ENCODE data around the gene RAB11FIP4. TPM values are rescaled to one million over a fixed set of nuclear protein-coding genes. Genes with fewer than 3 reads are reported as not detected.

RAB11FIP4 gene
- total and polyA plus RNA-seq, 2 donors (not counting 1 experiment from before 2014, with no cell fraction given), result 17.0 to 70.5 TPM

DNA sequence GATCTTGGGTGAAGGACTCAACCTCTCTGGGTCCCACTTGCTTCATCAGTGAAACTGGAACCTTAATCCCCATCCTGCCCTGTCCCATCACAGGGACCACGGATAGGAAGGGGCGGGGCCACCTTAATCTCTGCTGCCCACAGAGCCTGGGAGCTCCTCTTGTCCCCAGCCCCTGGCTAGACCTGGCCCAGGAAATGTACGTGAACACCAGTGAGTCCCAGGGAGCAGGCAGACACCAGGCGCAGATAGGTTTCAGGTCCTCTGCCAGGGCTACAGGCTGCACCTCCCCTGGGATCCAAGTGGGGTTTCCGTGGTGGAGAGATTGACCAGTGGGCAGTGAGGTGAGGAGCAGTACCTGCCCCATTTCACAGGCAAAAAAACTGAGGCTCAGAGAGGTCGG is 21.0 kb downstream of the RAB11FIP4 start:
- DNase-seq, result no peak
- Histone ChIP-seq H3K4me3 (ENCODE audit: control extremely low read depth in 1 of 5, extremely low read depth in 1 of 5, insufficient read depth in 1 of 5, low read depth in 2 of 5, low read length in 4 of 5) (no peak overlapping the region), H3K27me3 (replicated peaks in 1 of 4; ENCODE audit: control extremely low read depth in 1 of 4, control insufficient read depth in 3 of 4, insufficient read depth in 4 of 4, low read length in 3 of 4) (no peaks in the 10 kb centered on the region), H3K4me2 (replicated peaks; ENCODE audit: low read depth, low read length, poor library complexity, severe bottlenecking) (no peak overlapping the region), H3K4me1 (ENCODE audit: control insufficient read depth in 2 of 2, insufficient read depth in 2 of 2, low read length in 2 of 2) (peaks cover 9% of the 10 kb centered on the region in 2 donors), H3K36me3 (replicated peaks in 1 of 2; ENCODE audit: control extremely low read depth in 1 of 2, control insufficient read depth in 1 of 2, extremely low read depth in 1 of 2, insufficient read depth in 2 of 2, low read length in 1 of 2) (no peaks in the 10 kb centered on the region), H3K79me2 (ENCODE audit: control insufficient read depth, insufficient read depth, low read length) (no peaks in the 10 kb centered on the region), H3K9me3 (ENCODE audit: control extremely low read depth in 1 of 3, control insufficient read depth in 2 of 3, insufficient read depth in 1 of 3, low read length in 2 of 3) (peaks cover 0 to 4% (median 0%) of the 10 kb centered on the region in 3 donors), H3K27ac (ENCODE audit: low read length in 2 of 2) (no peak overlapping the region), H4K20me1 (ENCODE audit: control insufficient read depth, insufficient read depth, low read length, poor library complexity, severe bottlenecking) (no peaks in the 10 kb centered on the region), H2AFZ (ENCODE audit: insufficient read depth, low read depth, low read length, poor library complexity, severe bottlenecking) (no peak overlapping the region), H3K9ac (ENCODE audit: low read length) (no peak overlapping the region)
- ATAC-seq (ENCODE audit: low read depth), result no peak
- Mint-ChIP-seq H3K4me1 (peaks cover 10% of the 10 kb centered on the region), H3K9me3 (ENCODE audit: insufficient read depth) (no peaks in the 10 kb centered on the region), H3K27ac (no peak overlapping the region), H3K4me3 (no peak overlapping the region), H3K27me3 (peaks cover 14% of the 10 kb centered on the region)
- TF ChIP-seq, protein P1, sequence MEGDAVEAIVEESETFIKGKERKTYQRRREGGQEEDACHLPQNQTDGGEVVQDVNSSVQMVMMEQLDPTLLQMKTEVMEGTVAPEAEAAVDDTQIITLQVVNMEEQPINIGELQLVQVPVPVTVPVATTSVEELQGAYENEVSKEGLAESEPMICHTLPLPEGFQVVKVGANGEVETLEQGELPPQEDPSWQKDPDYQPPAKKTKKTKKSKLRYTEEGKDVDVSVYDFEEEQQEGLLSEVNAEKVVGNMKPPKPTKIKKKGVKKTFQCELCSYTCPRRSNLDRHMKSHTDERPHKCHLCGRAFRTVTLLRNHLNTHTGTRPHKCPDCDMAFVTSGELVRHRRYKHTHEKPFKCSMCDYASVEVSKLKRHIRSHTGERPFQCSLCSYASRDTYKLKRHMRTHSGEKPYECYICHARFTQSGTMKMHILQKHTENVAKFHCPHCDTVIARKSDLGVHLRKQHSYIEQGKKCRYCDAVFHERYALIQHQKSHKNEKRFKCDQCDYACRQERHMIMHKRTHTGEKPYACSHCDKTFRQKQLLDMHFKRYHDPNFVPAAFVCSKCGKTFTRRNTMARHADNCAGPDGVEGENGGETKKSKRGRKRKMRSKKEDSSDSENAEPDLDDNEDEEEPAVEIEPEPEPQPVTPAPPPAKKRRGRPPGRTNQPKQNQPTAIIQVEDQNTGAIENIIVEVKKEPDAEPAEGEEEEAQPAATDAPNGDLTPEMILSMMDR (IDR thresholded peaks at IDR 0.05), result no peak
- no peak for TF ChIP-seq EZH2 (IDR thresholded peaks at IDR 0.05; ENCODE audit: borderline replicate concordance, insufficient read depth, low read depth, low read length, poor library complexity, severe bottlenecking)
- intact Hi-C loops (cut with micrococcal nuclease), result no loop called here
- WGBS (ENCODE audit: insufficient coverage), result 66% methylated on average over 6 of the region's 6 CpGs
- ChIA-PET CTCF (no interaction called here), POLR2A (no interaction called here)

GRCh38 chr17:31413081-31413799 is 21.8 kb downstream of the RAB11FIP4 start:
- Mint-ChIP-seq H3K9me3 (ENCODE audit: insufficient read depth) (no peaks in the 10 kb centered on the region), H3K27ac (no peak overlapping the region), H3K4me3 (no peak overlapping the region), H3K27me3 (peaks cover 14% of the 10 kb centered on the region), H3K4me1 (peaks cover 10% of the 10 kb centered on the region)
- ChIA-PET CTCF (no interaction called here), POLR2A (no interaction called here)
- no peak overlapping the region for H3K4me2 ChIP-seq (replicated peaks; ENCODE audit: low read depth, low read length, poor library complexity, severe bottlenecking)
- no peak overlapping the region for H3K4me3 ChIP-seq (ENCODE audit: control extremely low read depth in 1 of 5, extremely low read depth in 1 of 5, insufficient read depth in 1 of 5, low read depth in 2 of 5, low read length in 4 of 5)
- TF ChIP-seq, protein P1 (IDR thresholded peaks at IDR 0.05), result no peak
- TF ChIP-seq EZH2 (IDR thresholded peaks at IDR 0.05; ENCODE audit: borderline replicate concordance, insufficient read depth, low read depth, low read length, poor library complexity, severe bottlenecking), result no peak
- no peaks in the 10 kb centered on the region for H3K27me3 ChIP-seq (replicated peaks in 1 of 4; ENCODE audit: control extremely low read depth in 1 of 4, control insufficient read depth in 3 of 4, insufficient read depth in 4 of 4, low read length in 3 of 4)
- H3K79me2 ChIP-seq (ENCODE audit: control insufficient read depth, insufficient read depth, low read length), result no peaks in the 10 kb centered on the region
- H3K9ac ChIP-seq (ENCODE audit: low read length), result no peak overlapping the region
- DNase-seq (no peak), ATAC-seq (ENCODE audit: low read depth) (no peak)
- 91% methylated on average over 13 of the region's 15 CpGs for WGBS (ENCODE audit: insufficient coverage)
- H3K9me3 ChIP-seq (ENCODE audit: control extremely low read depth in 1 of 3, control insufficient read depth in 2 of 3, insufficient read depth in 1 of 3, low read length in 2 of 3), result peaks cover 0 to 4% (median 0%) of the 10 kb centered on the region in 3 donors
- H3K27ac ChIP-seq (ENCODE audit: low read length in 2 of 2), result no peak overlapping the region
- no peaks in the 10 kb centered on the region for H3K36me3 ChIP-seq (replicated peaks in 1 of 2; ENCODE audit: control extremely low read depth in 1 of 2, control insufficient read depth in 1 of 2, extremely low read depth in 1 of 2, insufficient read depth in 2 of 2, low read length in 1 of 2)
- no peaks in the 10 kb centered on the region for H4K20me1 ChIP-seq (ENCODE audit: control insufficient read depth, insufficient read depth, low read length, poor library complexity, severe bottlenecking)
- H3K4me1 ChIP-seq (ENCODE audit: control insufficient read depth in 2 of 2, insufficient read depth in 2 of 2, low read length in 2 of 2), result peaks cover 9% of the 10 kb centered on the region in 2 donors
- intact Hi-C loops (cut with micrococcal nuclease), result no loop called here
- H2AFZ ChIP-seq (ENCODE audit: insufficient read depth, low read depth, low read length, poor library complexity, severe bottlenecking), result no peak overlapping the region
